ENCODE measurements around the gene PLCH2. TPM values are rescaled to one million over a fixed set of nuclear protein-coding genes. Genes with fewer than 3 reads are reported as not detected.

Gene PLCH2
- total RNA-seq, 2 experiments from 2014 or later: 2.9 to 6.0 TPM

GRCh38 chr1:2520206-2520605 lies 44.1 kb downstream of the PLCH2 start:
- Mint-ChIP-seq H3K36me3 (ENCODE audit: low read depth) (peaks cover 30% of the 10 kb centered on the region), H3K27me3 (no peaks in the 10 kb centered on the region), H3K4me1 (ENCODE audit: low read depth) (peaks cover 30% of the 10 kb centered on the region), H3K9me3 (no peaks in the 10 kb centered on the region), H3K27ac (no peak overlapping the region), H3K4me3 (no peak overlapping the region)
- CTCF ChIA-PET: no interaction called here
- TF ChIP-seq, protein P1, sequence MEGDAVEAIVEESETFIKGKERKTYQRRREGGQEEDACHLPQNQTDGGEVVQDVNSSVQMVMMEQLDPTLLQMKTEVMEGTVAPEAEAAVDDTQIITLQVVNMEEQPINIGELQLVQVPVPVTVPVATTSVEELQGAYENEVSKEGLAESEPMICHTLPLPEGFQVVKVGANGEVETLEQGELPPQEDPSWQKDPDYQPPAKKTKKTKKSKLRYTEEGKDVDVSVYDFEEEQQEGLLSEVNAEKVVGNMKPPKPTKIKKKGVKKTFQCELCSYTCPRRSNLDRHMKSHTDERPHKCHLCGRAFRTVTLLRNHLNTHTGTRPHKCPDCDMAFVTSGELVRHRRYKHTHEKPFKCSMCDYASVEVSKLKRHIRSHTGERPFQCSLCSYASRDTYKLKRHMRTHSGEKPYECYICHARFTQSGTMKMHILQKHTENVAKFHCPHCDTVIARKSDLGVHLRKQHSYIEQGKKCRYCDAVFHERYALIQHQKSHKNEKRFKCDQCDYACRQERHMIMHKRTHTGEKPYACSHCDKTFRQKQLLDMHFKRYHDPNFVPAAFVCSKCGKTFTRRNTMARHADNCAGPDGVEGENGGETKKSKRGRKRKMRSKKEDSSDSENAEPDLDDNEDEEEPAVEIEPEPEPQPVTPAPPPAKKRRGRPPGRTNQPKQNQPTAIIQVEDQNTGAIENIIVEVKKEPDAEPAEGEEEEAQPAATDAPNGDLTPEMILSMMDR (IDR thresholded peaks at IDR 0.05): no peak
- DNase-seq: no peak
- no peak for ATAC-seq
- POLR2A ChIA-PET: interaction anchor here (1.1 to 1.6 kb wide), 2 partner anchors 10 to 13 kb away, joined by 3 to 7 read pairs; no protein-coding TSS in a partner anchor
- intact Hi-C loops (cut with micrococcal nuclease): no loop called here

DNA sequence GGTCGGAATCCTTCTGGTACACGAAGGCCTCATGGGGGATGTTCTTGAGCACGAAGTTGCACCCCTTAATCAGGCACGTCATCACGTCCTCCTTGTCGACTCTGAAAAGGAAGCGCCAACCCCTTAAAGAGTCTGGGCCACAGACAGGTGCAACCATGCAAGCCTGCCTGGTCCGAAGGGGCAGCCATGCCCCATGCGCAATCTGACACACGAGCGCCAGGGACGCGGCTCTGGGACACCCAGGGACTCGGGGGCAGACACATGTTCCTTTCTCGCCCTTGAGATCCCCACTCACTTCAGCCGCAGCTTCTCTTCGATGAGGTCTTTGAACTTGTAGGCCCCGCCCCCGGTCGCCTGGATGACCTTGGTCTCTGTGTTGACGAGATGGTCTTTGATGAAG lies 44.7 kb downstream of the PLCH2 start:
- ChIA-PET POLR2A (interaction anchor here (1.6 kb wide), 1 partner anchor 14 kb away, joined by 7 read pairs; no protein-coding TSS in a partner anchor), CTCF (no interaction called here)
- intact Hi-C loops (cut with micrococcal nuclease): no loop called here
- H3K27me3 Mint-ChIP-seq: no peaks in the 10 kb centered on the region
- no peak overlapping the region for H3K4me3 Mint-ChIP-seq
- peak overlapping the region; percentile 30 for H3K27ac Mint-ChIP-seq
- no peaks in the 10 kb centered on the region for H3K9me3 Mint-ChIP-seq
- DNase-seq (no peak), ATAC-seq (no peak)
- peaks cover 30% of the 10 kb centered on the region for H3K36me3 Mint-ChIP-seq (ENCODE audit: low read depth)
- H3K4me1 Mint-ChIP-seq (ENCODE audit: low read depth): peaks cover 30% of the 10 kb centered on the region
- TF ChIP-seq, protein P1 (IDR thresholded peaks at IDR 0.05): no peak

DNA sequence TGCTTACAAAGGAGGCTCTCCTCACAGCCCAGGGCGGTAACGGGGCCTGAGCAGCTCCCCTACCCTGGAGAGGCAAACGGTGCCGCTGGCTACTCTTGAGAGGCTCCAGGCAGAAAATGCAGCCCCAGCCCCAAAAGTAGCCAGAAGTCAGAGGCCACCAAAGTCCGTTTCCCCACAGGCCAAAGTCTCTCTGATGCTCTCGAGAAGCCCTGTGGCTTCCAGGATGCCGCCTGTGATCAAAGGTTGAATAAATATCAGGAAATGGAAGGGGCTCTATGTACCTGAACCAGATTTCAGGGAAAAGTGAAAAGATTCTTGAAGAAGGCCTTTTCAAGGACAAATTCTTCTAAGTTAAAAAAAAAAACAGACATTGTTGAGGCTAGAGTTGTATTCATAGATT lies 46.1 kb downstream of the PLCH2 start:
- intact Hi-C loops (cut with micrococcal nuclease): no loop called here
- peaks cover 2% of the 10 kb centered on the region for H3K27me3 Mint-ChIP-seq
- peak overlapping the region; percentile 98 for H3K27ac Mint-ChIP-seq
- H3K4me1 Mint-ChIP-seq (ENCODE audit: low read depth): peaks cover 35% of the 10 kb centered on the region
- POLR2A ChIA-PET: interaction anchor here (0.8 kb wide), 1 partner anchor 13 kb away, joined by 3 read pairs; no protein-coding TSS in a partner anchor
- CTCF ChIA-PET: interaction anchor here (1.1 to 1.3 kb wide), 2 partner anchors 27 to 107 kb away, joined by 3 read pairs; no protein-coding TSS in a partner anchor
- H3K9me3 Mint-ChIP-seq: no peaks in the 10 kb centered on the region
- TF ChIP-seq, protein P1 (IDR thresholded peaks at IDR 0.05): no peak
- H3K4me3 Mint-ChIP-seq: no peak overlapping the region
- peaks cover 30% of the 10 kb centered on the region for H3K36me3 Mint-ChIP-seq (ENCODE audit: low read depth)
- ATAC-seq (no peak), DNase-seq (no peak)

GRCh38 chr1:2523191-2523890 lies 47.3 kb downstream of the PLCH2 start:
- Mint-ChIP-seq H3K4me1 (ENCODE audit: low read depth) (peaks cover 38% of the 10 kb centered on the region), H3K27me3 (peaks cover 2% of the 10 kb centered on the region), H3K27ac (peak overlapping the region; percentile 98), H3K9me3 (no peaks in the 10 kb centered on the region), H3K36me3 (ENCODE audit: low read depth) (peaks cover 30% of the 10 kb centered on the region), H3K4me3 (peak overlapping the region; percentile 81)
- ChIA-PET POLR2A (interaction anchor here (1.0 to 11.3 kb wide), 7 partner anchors 16 to 62 kb away, joined by 3 to 138 read pairs (median 5); partner anchors contain the start of gene TNFRSF14), CTCF (interaction anchor here (0.6 to 3.9 kb wide), 12 partner anchors 11 to 328 kb away, joined by 3 to 30 read pairs (median 6); partner anchors contain the start of gene TNFRSF14)
- peak; percentile 10 for ATAC-seq
- TF ChIP-seq, protein P1 (IDR thresholded peaks at IDR 0.05): peak; percentile 54
- intact Hi-C loops (cut with micrococcal nuclease): no loop called here
- peak; percentile 71 for DNase-seq
